Ovary (tissue), 3 donors: ENCODE measurements around the gene ATG2A.
A peak's percentile ranks its signal among the peaks of the same experiment; 100 is the strongest.

Source experiments
- CTCF ChIP-seq, 3 donors: fragments of 450-650 bp in 2 of 3; fragments of 200-600 bp in 1 of 3; IDR thresholded peaks; one replicate each; pipeline versions ENCODE4 v1.5.1 to v1.8.0; 2016 to 2022; ENCODE audit warnings: antibody characterized with exemption in 3 of 3, mild to moderate bottlenecking in 1 of 3
- EP300 ChIP-seq: sonication (generic); formaldehyde crosslinking; IDR thresholded peaks from one replicate; pipeline ENCODE4 v1.6.1; 2017; ENCODE audit warnings: antibody characterized with exemption
- POLR2A ChIP-seq: fragments of 450-650 bp; IDR thresholded peaks from one replicate; pipeline ENCODE4 v1.6.1; 2017; ENCODE audit warnings: antibody characterized with exemption, mild to moderate bottlenecking, moderate library complexity
- donor health status: DM: no; HTN: no; CAD: no.

DNA sequence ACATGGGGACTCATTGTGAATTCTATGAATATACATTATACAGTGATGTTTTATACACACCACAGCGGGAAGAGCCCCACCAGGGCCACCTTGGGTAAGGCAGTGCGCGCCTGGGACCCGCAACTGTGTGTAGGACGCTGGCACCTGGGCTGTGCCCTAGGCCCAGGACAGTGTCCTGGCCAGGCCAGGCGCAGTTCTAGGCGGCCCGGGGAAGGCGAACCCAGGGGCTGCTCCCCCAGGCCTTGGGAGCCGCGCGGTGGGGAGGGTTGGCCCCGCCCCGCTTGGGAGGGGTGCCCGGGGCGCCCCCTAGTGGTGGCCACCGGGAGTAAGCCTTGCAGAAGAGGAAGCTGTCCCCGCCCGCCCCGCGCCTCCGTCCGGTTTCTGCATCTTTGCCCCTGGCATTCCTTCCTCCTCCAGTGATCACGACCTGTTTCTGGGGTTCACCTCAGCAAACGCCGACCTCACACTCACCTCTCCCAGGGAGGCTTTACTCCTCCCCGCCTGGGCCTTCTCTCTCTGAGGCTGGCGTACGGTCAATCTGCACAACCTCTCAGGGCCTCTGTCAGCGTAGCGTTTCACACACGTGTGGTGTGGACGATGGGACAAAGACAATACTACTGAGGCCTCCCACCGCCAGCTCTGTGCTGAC lies 29.1 kb downstream of the ATG2A start:
- TF ChIP-seq POLR2A (no peak), CTCF (IDR thresholded peaks at IDR 0.05) (peak; percentile 90 to 96 (median 95)), EP300 (no peak)
